HG03521 (cell line): ENCODE results near the gene AGRN.
"Not testable (repeated sequence)": the region's sequence is repeated elsewhere in the genome, so short reads cannot be mapped to it uniquely, and the experiment has no call there.

Experiments used
- ATAC-seq: cut with Tn5 transposase; IDR thresholded peaks from one replicate; pipeline ENCODE4 v1.9.1; 2021; ENCODE audit warnings: mild to moderate bottlenecking, moderate library complexity; ENCODE audit not compliant: unreplicated experiment

Gene AGRN

GRCh38 chr1:999725-1000356 lies 20.1 kb upstream of the AGRN start, which contains the start of gene HES4:
Gene HES4, minus strand, starts transcription at chr1:1000097. Its CDS starts 124 bp downstream, at chr1:999973.
- ATAC-seq = no peak

GRCh38 chr1:1000357-1001056 lies 19.4 kb upstream of the AGRN start:
- ATAC-seq = no peak

DNA sequence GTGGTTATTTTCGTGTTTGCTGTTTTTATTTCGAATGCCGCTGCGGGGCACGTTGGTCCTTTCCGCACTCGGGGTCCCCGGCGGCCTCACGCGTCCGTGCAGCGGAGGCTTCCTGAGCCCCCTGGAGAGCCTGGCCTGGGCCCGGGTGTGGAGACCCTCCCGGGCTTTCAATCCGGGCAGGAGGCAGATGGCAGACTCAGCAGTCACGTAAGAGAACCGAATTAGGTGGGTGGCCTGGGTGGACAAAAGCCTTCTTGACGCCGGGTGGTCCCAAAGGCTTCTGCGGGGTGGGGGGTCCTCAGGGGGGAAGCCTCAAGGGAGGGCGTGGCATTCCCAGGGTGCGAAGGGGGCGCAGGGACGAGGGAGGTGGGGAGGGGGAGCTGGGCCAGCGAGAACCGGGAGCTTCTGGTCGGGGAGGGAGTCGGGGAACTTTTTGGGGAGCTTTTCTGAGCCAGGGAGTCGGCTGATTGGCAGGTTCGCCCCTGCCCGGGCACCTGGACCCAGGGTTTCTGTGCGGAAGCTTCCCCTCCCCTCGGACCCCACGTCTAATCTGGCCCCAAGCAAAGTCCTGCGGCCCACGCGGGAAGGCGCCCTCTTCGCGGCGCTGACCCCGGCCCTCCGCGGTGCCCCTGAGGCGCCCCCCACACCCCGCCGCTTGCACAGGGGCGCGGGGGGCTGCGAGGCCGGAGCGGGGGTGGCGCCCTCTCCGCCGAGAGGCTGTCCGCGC lies 18.7 kb upstream of the AGRN start:
- no peak for ATAC-seq

GRCh38 chr1:1003618-1004419 lies 16.1 kb upstream of the AGRN start:
- no peak for ATAC-seq

DNA sequence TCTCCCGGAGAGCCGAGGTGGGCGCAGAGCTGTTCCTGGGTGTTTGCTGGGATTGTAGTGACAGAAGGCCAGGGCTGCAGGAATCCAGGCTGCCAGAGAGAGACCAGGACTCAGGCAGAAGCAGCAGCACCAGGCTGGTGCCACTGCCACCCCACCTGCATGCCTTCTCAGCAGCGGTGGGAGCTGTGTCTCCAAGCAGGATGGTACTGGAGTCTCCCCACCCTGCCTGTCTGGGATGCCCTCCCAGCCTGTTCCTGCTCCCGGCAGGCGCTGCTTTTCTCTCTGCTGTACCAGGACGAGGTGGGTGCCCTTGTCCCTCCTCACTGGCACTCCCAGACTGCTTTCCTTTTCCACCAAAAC lies 15.5 kb upstream of the AGRN start:
- no peak for ATAC-seq

GRCh38 chr1:1004780-1005697 lies 14.9 kb upstream of the AGRN start:
- ATAC-seq = no peak

DNA sequence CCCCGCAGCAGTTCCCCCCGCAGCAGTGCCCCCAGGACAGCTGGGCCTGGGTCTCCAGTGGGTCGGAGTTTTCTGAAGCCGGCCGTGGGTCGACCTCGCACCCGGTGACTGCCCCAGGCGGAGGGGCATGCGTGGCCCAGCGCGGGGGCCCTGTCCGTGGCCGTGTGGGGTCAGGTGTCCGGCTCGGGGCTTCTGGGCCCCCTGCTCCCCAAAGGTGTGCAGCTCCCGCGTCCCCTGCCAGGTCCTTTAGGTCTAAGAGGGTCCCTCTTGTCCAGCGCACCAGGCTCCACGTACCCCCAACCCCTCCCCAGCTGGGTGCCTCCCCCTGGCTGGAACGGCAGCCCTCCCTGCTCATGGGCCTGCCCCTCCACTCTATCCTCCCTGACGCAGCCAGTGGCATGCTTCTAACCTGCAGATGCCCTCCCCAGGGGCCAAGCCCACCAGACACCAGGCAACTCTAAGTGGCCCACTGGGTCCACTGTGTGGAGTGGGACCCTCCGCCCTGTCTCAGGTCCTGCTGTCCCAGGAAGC lies 14.1 kb upstream of the AGRN start:
- no peak for ATAC-seq

GRCh38 chr1:1006305-1007159 lies 13.4 kb upstream of the AGRN start:
- ATAC-seq = no peak

DNA sequence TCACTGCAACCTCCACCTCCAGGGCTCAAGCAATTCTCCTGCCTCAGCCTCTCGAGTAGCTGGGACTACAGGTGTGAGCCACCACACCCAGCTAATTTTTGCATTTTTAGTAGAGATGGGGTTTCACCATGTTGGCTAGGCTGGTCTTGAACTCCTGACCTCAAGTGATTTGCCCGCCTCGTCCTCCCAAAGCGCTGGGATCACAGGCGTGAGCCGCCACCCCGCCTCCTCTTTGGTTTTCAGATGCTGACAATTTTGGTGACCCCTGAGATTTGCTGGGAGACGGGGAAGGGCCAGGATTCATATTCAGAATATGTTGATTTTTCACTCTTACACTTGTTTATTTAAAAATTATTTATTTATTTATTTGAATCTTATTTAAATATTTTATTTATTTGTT lies 9.8 kb upstream of the AGRN start:
- ATAC-seq = not testable (repeated sequence)

- no peak for ATAC-seq
Measured at GRCh38 chr1:1011396-1011949, 8.4 kb upstream of the AGRN start.

GRCh38 chr1:1012736-1013104 lies 7.2 kb upstream of the AGRN start:
- not testable (repeated sequence) for ATAC-seq

DNA sequence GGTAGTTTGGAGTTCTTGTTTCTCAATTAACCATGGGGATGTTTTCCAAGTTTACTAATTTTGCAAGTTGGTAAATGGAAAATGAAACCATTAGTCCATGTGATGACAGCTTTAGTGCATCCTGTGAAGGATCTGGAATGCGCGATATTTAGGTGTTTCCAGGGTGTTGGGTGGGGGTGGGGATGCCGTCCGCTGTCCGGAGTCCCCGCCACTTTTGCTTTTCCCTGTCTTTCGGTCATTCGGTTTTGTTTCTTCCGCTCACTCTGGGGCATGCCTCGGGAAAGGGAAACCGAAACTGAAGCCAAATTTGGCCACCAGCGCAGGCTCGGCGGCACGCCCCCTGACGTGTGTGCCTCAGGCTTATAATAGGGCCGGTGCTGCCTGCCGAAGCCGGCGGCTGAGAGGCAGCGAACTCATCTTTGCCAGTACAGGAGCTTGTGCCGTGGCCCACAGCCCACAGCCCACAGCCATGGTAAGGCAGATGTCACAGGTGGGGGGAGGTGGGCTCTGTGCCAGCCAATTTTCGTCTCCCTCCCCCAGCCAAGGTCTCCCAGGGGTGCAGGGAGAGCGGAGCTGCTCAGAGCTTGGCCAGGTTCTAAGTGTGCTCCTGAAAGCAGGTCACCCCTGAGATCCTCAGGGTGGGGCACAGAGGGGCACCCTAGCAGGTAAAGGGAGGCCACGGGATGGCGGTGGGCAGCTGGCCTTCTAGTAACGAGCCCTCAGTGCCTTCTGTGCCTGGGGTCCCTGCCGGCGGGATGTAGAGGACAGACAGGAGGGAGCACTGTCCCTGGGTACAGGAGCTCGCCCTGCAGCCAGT lies 6.6 kb upstream of the AGRN start, which contains the start of gene ISG15:
Gene ISG15, plus strand, starts transcription at position 393 of the 817 bp plus-strand sequence. Its CDS starts 77 bp downstream, at position 470.
- peak; percentile 74 for ATAC-seq

- ATAC-seq = no peak
Measured at GRCh38 chr1:1013922-1014648, 5.8 kb upstream of the AGRN start.

GRCh38 chr1:1014799-1015681 lies 4.9 kb upstream of the AGRN start:
- ATAC-seq = no peak

DNA sequence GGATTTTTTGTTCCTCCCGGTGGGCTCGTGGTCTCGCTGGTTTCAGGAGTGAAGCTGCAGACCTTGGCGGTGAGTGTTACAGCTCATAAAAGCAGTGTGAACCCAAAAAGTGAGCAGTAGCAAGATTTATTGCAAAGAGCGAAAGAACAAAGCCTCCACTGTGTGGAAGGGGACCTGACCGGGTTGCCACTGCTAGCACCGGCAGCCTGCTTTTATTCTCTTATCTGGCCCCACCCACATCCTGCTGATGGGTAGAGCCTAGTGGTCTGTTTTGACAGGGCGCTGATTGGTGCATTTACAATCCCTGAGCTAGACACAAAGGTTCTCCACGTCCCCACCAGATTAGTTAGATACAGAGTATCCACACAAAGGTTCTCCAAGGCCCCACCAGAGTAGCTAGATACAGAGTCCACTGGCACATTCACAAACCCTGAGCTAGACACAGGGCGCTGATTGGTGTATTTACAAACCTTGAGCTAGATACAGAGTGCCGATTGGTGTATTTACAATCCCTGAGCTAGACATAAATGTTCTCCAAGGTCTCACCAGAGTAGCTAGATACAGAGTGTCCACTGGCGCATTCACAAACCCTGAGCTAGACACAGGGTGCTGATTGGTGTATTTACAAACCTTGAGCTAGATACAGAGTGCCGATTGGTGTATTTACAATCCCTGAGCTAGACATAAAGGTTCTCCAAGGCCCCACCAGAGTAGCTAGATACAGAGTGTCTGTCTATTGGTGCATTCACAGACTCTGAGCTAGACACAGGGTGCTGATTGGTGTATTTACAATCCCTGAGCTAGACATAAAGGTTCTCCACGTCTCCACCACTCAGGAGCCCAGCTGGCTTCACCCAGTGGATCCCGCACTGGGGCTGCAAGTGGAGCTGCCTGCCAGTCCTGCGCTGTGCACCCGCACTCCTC lies 2.3 kb upstream of the AGRN start:
- ATAC-seq = not testable (repeated sequence)
